Adipose tissue (tissue), 3 donors: ENCODE results near the gene ADAMTSL2. TPM values are rescaled to one million over a fixed set of nuclear protein-coding genes. Genes with fewer than 3 reads are reported as not detected.

Experiments used
- H3K27ac ChIP-seq: one replicate; pipeline ENCODE4 v1.5.1; 2013; ENCODE audit warnings: low read depth, low read length
- WGBS, 3 donors: extraction: QIAGEN DNeasy Blood & Tissue Kit; methylation state at CpG; one replicate each; pipeline ENCODE4 v1.1.7; 2013; 5-methylcytosine and 5-hydroxymethylcytosine counted together
- polyA plus RNA-seq, 3 donors: library from polyadenylated mRNA; stranded (reverse); fragments of 200-250 nt; gene quantifications; one replicate each; pipeline ENCODE4 v1.2.3, GENCODE V29; 2013
- donor health status: healthy with polysubstance abuse.
- donor health status: Bipolar disorder and iron deficiency.
- donor health status: healthy.

The ADAMTSL2 gene
- polyA plus RNA-seq, 3 donors = 2.0 to 2.7 (median 2.2) TPM

- no peak overlapping the region for H3K27ac ChIP-seq
- 64 to 72% (median 69%) methylated on average over 35 of the region's 35 CpGs for WGBS, 3 donors
These were observed 37.4 kb upstream of the ADAMTSL2 start for GRCh38 chr9:133496861-133497842.

DNA sequence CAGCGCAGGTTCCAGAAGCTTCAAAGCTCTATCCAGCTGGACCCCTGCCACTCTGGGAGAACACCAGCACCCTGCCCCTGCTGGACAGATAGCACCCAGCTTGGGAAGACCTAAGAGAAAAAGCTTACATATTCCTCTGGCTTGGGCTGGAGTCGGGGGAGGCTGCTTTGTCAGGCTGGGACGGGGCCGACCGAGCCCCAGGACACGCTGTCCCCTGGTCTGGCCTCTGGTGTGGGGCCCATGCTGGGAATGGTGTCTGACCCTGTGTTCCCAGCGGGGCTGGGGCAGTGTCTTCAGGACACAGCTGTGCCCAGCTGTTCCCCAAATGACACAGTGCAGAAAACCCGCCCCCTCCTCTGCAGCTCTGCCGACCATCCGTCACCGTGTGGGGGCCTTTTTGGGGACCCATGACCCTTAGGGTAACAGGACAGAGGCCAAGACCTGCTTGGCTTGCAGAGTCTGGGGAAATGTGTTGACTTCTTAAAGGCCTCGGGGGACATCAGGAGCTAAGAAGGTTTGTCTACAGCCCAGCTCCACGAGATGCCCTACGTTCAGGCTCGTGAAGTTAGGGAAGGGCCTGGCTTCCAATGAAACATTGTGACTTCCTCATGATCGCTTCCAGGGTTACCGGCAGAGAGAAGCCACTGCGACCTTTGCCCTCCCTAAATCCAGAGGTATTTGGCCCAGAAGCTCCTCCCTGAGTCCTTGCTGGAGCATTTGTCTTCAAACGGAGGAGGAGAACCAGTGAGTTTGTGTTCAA, 35.2 kb upstream of the ADAMTSL2 start:
- WGBS, 3 donors = 69 to 74% (median 70%) methylated on average over 19 of the region's 19 CpGs
- no peak overlapping the region for H3K27ac ChIP-seq

DNA sequence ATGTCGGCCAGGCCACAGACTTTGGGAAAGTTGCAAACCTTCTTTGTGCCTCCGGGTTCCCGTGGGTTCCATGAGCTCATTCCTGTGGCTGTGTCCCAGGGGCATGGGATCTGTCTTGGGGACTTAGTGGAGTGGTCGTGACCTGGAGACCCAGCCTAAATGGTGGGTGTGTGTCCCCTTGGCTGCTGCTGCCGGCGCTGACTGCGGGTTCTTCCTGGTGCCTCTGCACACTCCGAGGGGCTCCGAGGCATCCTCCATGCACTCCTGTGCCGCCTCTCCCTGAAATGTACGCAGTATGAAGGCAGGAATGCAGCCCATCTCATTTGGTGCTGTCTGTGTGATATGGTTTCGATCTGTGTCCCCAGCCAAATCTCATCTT, 34.6 kb upstream of the ADAMTSL2 start:
- H3K27ac ChIP-seq = no peak overlapping the region
- WGBS, 3 donors = 70 to 83% (median 80%) methylated on average over 12 of the region's 12 CpGs

DNA sequence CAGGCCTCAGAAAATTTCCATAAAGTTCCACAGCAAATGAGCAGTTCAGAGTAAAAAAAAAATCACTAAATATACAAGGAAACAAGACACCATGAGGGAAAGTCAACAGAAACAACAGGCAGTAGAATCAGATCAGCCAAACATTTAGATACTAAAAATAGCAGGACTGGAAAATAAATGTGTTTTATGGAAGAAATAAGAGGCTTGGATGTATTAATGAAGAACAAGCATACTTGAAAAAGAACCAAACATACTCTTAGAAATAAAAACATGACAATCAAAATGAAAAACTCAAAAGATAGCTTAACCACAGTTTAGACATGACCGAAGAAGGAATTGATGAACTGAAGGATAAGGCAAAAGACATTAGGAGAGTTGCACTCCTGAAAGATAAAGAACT, 32.4 kb upstream of the ADAMTSL2 start:
- WGBS, 3 donors = 93 to 97% (median 97%) methylated on average over 1 of the region's 1 CpG
- H3K27ac ChIP-seq = no peak overlapping the region

GRCh38 chr9:133505186-133505830, 29.2 kb upstream of the ADAMTSL2 start:
- WGBS, 3 donors = 81 to 94% (median 86%) methylated on average over 13 of the region's 13 CpGs
- H3K27ac ChIP-seq = no peak overlapping the region

GRCh38 chr9:133505901-133506652, 28.4 kb upstream of the ADAMTSL2 start:
- 44 to 68% (median 55%) methylated on average over 22 to 23 of the region's 23 CpGs for WGBS, 3 donors
- H3K27ac ChIP-seq = no peak overlapping the region

DNA sequence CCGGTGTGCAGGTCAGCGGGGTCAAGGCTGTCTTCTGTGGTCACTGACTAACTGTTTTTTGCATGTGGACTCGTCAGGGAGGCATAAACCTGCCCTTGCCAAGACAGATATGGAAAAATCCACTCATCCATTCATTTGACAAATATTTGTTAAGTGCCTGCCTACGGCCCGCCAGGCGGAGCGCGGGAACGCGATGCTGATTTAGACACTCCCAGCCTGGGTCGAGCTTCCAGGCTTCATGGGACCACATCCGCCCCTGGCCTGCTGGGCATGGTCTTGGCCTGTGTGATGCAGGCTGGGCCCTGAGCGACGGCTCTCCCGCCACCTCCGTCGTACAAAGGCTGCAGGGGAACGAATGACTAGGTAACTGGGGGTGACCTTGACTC, 27.9 kb upstream of the ADAMTSL2 start:
- 37 to 61% (median 52%) methylated on average over 18 of the region's 18 CpGs for WGBS, 3 donors
- H3K27ac ChIP-seq = no peak overlapping the region

DNA sequence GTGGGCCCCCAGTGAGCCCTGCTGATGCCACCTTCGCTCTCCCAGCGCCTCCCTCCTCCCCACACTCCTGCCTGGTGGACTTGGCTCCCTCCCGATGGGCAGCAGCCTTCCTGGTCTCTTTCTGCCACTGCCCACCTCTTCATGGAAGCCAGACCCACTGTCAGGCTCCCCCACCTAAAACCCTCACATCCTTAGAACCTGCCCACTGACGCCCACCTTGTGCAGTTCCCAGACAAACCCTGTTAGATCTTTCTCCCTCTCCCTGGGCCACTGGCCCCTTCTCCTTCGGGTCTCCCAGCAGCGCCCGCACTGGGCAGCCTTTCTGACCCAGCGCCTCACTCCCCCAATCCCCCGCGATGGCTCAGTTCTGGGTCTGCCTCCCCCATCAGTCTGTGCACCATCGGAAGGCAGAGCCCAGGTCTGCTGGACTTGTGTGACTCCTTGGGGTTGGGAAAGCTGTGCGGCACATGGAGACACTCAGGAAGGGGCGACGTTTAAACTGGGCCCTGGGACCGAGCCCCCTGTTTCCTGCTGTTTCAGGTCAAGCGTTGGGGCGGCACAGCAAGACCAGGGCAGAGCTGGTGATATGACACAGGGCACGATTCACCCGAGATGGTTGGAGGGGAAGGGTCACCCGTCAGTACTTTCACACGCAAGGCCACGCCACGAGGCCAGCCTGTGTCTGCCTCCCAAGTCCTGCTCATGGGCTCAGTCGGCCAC, 27.1 kb upstream of the ADAMTSL2 start:
- no peak overlapping the region for H3K27ac ChIP-seq
- 88 to 95% (median 93%) methylated on average over 23 to 24 of the region's 24 CpGs for WGBS, 3 donors

- WGBS, 3 donors = 89 to 95% (median 89%) methylated on average over 4 to 8 of the region's 8 CpGs
- no peak overlapping the region for H3K27ac ChIP-seq
These were observed 26.5 kb upstream of the ADAMTSL2 start for GRCh38 chr9:133508046-133508445.

GRCh38 chr9:133509179-133510083, 25.1 kb upstream of the ADAMTSL2 start:
- 5 to 14% (median 14%) methylated on average over 26 of the region's 26 CpGs for WGBS, 3 donors
- H3K27ac ChIP-seq = no peak overlapping the region

- H3K27ac ChIP-seq = no peak overlapping the region
- WGBS, 3 donors = 89 to 92% (median 91%) methylated on average over 25 to 27 of the region's 27 CpGs
These were observed 23.5 kb upstream of the ADAMTSL2 start for GRCh38 chr9:133510926-133511505.

- 88 to 89% (median 89%) methylated on average over 10 of the region's 10 CpGs for WGBS, 3 donors
- no peak overlapping the region for H3K27ac ChIP-seq
These were observed 22.9 kb upstream of the ADAMTSL2 start for GRCh38 chr9:133511607-133512006.

DNA sequence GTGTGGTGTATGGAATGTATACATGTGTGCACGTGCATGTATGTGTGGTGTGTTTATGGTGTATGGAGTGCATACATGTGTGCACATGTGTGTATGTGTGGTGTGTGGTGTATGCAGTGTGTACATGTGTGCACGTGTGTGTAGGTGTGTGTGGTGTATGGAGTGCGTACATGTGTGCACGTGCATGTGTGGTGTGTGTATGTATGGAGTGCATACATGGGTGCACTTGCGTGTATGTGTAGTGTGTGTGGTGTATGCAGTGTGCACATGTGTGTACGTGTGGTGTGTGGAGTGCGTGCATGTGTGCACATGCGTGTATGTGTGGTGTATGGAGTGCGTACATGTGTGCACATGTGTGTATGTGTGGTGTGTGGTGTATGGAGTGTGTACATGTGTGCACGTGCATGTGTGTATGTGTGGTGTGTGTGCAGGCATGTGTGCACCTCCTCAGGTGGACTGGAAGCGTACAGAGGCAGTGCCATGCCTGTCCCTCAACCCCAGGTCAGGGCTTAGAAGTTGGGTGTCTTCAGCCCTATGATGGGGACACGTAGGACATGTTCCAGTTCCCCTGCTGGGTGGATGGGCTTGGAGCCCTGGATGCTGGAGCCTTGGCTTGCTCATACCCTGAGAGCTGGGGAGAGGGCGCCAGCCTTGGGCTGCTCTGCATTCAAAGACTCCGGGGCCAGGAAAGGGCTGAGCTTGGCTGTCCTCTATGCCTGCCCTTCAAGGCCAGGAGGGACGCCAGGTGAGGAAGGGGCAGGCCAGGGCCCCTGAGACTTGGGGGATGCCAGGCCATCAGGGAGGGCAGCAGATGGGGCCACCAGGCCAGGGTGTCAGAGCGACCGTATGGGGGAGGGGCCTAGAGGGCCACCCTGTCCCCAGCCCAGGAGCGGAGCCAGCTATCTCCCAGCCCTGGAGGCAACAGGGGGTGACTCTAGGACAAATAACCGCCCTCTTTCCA, 22.0 kb upstream of the ADAMTSL2 start:
- 90 to 93% (median 92%) methylated on average over 19 of the region's 19 CpGs for WGBS, 3 donors
- H3K27ac ChIP-seq = no peak overlapping the region

DNA sequence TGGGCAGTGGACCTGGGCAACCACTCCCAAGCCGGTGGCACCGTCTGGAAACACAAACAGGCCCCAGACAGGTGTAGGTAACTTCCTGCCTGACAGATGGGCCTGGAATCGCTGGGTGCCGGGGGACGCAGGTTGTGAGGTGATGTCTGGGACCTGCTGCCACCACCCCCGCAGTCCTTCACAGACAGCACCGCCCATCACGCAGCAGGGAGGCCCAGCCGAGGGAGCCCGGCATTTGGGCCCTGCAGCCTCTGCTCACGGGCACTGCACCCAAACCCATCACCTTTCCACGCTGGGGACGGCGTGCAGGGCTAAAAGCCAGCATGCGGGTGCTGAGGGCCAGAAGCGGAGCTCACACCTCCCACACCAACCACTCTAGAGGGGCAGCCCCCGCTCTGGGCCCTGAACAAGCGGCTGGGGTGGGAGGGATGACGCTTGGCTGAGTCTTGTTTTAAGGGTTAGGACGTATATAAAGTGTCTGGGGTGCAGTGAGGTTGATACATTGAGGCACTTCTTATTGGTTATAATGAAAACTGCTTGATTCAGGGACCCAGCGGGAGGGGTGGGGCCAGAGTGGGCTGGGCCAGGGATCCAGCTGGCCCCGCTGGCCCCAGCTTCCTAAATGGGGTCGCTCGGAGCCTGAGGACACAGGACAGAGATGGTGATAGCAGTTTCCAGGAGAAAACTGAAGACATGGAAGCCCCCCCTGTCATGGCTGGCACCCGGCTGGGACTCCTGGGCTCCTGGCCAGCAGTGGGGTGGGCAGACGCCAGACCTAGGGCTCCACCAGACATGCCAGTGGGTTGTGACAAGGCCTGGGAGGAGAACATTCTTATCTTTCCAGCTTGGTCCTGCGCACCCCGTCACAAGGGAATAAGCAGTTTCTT, 21.0 kb upstream of the ADAMTSL2 start:
- 74 to 79% (median 75%) methylated on average over 28 of the region's 28 CpGs for WGBS, 3 donors
- no peak overlapping the region for H3K27ac ChIP-seq
